ENCODE data around the gene UTP25. TPM values are rescaled to one million over a fixed set of nuclear protein-coding genes. Genes with fewer than 3 reads are reported as not detected.

UTP25 gene, protein sequence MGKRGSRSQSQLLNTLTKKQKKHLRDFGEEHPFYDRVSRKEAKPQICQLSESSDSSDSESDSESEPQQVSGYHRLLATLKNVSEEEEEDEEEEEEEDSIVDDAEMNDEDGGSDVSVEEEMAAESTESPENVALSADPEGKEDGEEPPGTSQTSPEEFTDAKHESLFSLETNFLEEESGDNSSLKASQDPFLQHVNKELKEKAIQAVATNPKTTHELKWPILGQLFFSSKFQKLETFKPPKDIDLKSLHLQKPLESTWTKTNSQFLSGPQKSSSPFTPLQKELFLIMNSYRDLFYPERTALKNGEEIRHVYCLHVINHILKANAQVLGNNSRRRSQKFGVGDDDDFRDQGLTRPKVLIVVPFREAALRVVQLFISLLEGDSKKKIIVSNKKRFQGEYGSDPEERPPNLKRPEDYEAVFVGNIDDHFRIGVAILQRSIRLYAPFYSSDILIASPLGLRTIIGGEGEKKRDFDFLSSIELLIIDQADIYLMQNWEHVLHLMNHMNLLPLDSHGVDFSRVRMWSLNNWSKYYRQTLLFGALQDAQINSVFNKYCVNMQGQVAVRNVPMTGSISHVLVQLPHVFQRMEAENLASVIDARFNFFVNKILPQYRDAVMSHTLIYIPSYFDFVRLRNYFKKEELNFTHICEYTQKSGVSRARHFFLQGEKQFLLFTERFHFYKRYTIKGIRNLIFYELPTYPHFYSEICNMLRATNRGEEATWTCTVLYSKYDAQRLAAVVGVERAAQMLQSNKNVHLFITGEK
- 5.9 and 6.4 TPM in 2 replicates for total RNA-seq (ENCODE audit: low replicate concordance)

DNA sequence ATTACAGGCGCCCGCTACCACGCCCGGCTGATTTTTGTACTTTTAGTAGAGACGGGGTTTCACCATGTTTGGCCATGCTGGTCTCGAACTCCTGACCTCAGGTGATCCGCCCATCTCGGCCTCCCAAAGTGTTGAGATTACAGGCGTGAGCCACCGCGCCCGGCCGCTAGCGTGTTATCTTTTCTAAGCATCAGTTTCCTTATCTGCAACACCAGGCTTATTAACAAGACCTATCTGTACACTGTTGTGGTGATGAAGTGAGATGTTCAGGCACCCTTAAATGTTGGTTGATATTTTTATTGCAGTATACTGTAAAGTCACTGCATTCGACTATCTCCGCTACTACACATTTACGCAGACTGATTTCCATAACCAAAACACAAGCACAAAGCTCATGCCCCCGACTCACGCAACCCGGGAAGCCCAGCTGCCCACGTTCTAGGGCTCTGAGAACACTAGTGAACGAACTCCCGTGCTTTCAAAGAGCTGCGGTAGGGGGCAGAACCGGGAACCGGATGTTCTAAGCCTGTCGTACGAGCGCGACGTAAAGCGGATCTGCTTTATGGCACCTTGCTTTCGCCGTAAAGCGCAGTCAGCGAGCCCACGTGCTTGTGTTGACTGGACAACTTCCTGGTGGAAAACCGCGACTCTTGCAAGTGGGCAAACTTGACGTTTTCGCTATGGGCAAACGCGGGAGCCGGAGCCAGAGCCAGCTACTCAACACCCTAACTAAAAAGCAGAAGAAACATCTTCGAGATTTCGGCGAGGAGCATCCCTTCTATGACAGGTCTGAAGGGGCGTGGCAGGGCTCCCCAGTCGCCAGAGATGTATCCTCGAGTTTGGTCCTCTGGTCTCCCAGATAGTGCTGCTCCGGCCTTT lies at the start of gene UTP25:
UTP25 (plus strand) TSS at position 589 of the 879 bp plus-strand sequence; CDS start at position 681, 92 bp downstream.
- Histone ChIP-seq H3K4me1 (no peaks in the 10 kb centered on the region), H2AFZ (replicated peaks) (peak within 1 kb of the TSS; percentile 99), H3K9ac (no peak within 1 kb of the TSS), H3K79me2 (ENCODE audit: low read depth) (peaks cover 19% of the 10 kb centered on the region), H3K27ac (no peak within 1 kb of the TSS), H3F3A (ENCODE audit: low read depth) (peaks cover 4% of the 10 kb centered on the region), H3K27me3 (peaks cover 12% of the 10 kb centered on the region), H3K36me3 (peaks cover 6% of the 10 kb centered on the region), H3K4me2 (peak within 1 kb of the TSS; percentile 86), H3K4me3 (peak within 1 kb of the TSS; percentile 94), H4K20me1 (ENCODE audit: low read depth) (no peaks in the 10 kb centered on the region), H3K9me3 (ENCODE audit: low read depth) (no peaks in the 10 kb centered on the region)
- Mint-ChIP-seq H3K27ac (peak within 1 kb of the TSS; percentile 83), H3K27me3 (ENCODE audit: insufficient read depth, low read depth) (peaks cover 6% of the 10 kb centered on the region), H3K9me3 (no peaks in the 10 kb centered on the region), H3K36me3 (no peaks in the 10 kb centered on the region), H3K4me3 (peak within 1 kb of the TSS; percentile 96), H3K4me1 (peaks cover 15% of the 10 kb centered on the region)
- TF ChIP-seq, protein P1, sequence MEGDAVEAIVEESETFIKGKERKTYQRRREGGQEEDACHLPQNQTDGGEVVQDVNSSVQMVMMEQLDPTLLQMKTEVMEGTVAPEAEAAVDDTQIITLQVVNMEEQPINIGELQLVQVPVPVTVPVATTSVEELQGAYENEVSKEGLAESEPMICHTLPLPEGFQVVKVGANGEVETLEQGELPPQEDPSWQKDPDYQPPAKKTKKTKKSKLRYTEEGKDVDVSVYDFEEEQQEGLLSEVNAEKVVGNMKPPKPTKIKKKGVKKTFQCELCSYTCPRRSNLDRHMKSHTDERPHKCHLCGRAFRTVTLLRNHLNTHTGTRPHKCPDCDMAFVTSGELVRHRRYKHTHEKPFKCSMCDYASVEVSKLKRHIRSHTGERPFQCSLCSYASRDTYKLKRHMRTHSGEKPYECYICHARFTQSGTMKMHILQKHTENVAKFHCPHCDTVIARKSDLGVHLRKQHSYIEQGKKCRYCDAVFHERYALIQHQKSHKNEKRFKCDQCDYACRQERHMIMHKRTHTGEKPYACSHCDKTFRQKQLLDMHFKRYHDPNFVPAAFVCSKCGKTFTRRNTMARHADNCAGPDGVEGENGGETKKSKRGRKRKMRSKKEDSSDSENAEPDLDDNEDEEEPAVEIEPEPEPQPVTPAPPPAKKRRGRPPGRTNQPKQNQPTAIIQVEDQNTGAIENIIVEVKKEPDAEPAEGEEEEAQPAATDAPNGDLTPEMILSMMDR (IDR thresholded peaks at IDR 0.05): peak; percentile 68
- TF ChIP-seq EZH2phosphoT487 (IDR thresholded peaks at IDR 0.05): no peak
- DNase-seq (ENCODE audit: low spot score): peak; percentile 96

DNA sequence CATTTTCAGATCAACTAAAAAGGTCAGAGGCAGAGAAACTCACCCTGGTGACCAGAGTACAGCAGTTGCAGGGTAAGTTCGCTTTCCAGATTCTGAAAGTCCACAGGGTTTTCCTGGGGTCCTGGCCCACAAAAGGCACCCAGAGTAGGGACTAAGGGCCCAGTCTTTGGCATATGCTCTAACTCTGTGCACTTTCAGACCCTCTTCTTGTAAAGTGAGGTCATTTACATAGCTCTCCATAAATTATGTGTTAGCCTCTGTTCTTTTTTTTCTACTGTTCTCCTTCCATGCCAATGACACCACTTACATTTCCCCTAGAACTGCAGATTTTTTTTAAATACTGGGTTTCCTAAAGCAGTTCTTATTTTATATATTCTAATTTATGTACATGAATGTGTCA lies 49.7 kb upstream of the UTP25 start:
- H3K27me3 ChIP-seq: peaks cover 11% of the 10 kb centered on the region
- H3K4me2 ChIP-seq: no peak overlapping the region
- H3K4me1 Mint-ChIP-seq: no peaks in the 10 kb centered on the region

DNA sequence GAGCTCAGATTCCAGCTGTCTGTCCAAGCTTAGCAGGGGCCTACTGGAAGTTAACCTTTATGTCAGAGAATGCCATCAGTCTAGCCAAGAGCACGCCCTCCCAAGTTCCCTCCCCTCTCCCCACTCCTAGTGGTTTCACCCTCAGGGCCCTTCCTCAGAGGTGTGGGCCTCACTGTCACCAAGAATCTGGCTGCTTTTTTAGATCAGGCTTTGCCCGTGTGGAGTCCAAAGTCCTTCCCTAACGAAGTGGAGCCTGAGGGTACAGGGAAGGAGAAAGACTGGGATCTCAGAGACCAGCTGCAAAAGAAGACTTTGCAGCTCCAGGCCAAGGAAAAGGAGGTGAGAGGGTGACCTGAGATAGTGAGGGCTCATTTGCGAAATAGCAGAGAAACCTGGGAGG lies 47.5 kb upstream of the UTP25 start:
- Mint-ChIP-seq H3K36me3 (peaks cover 2% of the 10 kb centered on the region), H3K4me3 (no peak overlapping the region), H3K9me3 (no peaks in the 10 kb centered on the region), H3K4me1 (peaks cover 9% of the 10 kb centered on the region), H3K27ac (no peak overlapping the region), H3K27me3 (ENCODE audit: insufficient read depth, low read depth) (peaks cover 2% of the 10 kb centered on the region)
- Histone ChIP-seq H3K4me1 (peaks cover 6% of the 10 kb centered on the region), H3K27ac (no peak overlapping the region), H3K9ac (no peak overlapping the region), H3K27me3 (peaks cover 4% of the 10 kb centered on the region), H3K4me3 (no peak overlapping the region), H3F3A (ENCODE audit: low read depth) (peaks cover 6% of the 10 kb centered on the region), H3K36me3 (no peaks in the 10 kb centered on the region), H3K9me3 (ENCODE audit: low read depth) (no peaks in the 10 kb centered on the region), H2AFZ (replicated peaks) (no peak overlapping the region), H3K79me2 (ENCODE audit: low read depth) (peaks cover 9% of the 10 kb centered on the region), H3K4me2 (no peak overlapping the region), H4K20me1 (ENCODE audit: low read depth) (no peaks in the 10 kb centered on the region)
- no peak for DNase-seq (ENCODE audit: low spot score)
- TF ChIP-seq EZH2 (IDR thresholded peaks at IDR 0.05): no peak
- TF ChIP-seq, protein P1 (IDR thresholded peaks at IDR 0.05): no peak
- no peak for TF ChIP-seq EZH2phosphoT487 (IDR thresholded peaks at IDR 0.05)

More for the DNA sequence above, 49.7 kb upstream of the UTP25 start:
- H3K9me3 ChIP-seq (ENCODE audit: low read depth): no peaks in the 10 kb centered on the region
- H2AFZ ChIP-seq (replicated peaks): no peak overlapping the region
- Mint-ChIP-seq H3K27ac (no peak overlapping the region), H3K27me3 (ENCODE audit: insufficient read depth, low read depth) (no peaks in the 10 kb centered on the region), H3K36me3 (peaks cover 2% of the 10 kb centered on the region), H3K4me3 (no peak overlapping the region), H3K9me3 (no peaks in the 10 kb centered on the region)
- no peak overlapping the region for H3K27ac ChIP-seq
- H4K20me1 ChIP-seq (ENCODE audit: low read depth): no peaks in the 10 kb centered on the region
- H3K36me3 ChIP-seq: no peaks in the 10 kb centered on the region
- TF ChIP-seq EZH2 (IDR thresholded peaks at IDR 0.05) (no peak), EZH2phosphoT487 (IDR thresholded peaks at IDR 0.05) (no peak)
- TF ChIP-seq, protein P1 (IDR thresholded peaks at IDR 0.05): no peak
- H3K9ac ChIP-seq: no peak overlapping the region
- no peak for DNase-seq (ENCODE audit: low spot score)
- H3K4me1 ChIP-seq: no peaks in the 10 kb centered on the region
- H3K79me2 ChIP-seq (ENCODE audit: low read depth): no peaks in the 10 kb centered on the region
- no peaks in the 10 kb centered on the region for H3F3A ChIP-seq (ENCODE audit: low read depth)
- no peak overlapping the region for H3K4me3 ChIP-seq

All from neural progenitor cell (in vitro differentiated cells).